A172 (cell line): ENCODE results near the gene WTAP. TPM values are rescaled to one million over a fixed set of nuclear protein-coding genes. Genes with fewer than 3 reads are reported as not detected.
"Not testable (repeated sequence)": the region's sequence is repeated elsewhere in the genome, so short reads cannot be mapped to it uniquely, and the experiment has no call there.

Experiments
- DNase-seq: peaks from one replicate; pipeline ENCODE4 v3.0.0-alpha.2; 2015; ENCODE audit warnings: low spot score
- total RNA-seq: library from RNA; depleted of rRNA; stranded (reverse); fragments of >200 nt; shearing (Covaris generic); gene quantifications from 2 replicates; pipeline ENCODE4 v1.2.3, GENCODE V29; 2014

Gene WTAP
- total RNA-seq, 1 experiment from 2014 or later: 115 TPM

DNA sequence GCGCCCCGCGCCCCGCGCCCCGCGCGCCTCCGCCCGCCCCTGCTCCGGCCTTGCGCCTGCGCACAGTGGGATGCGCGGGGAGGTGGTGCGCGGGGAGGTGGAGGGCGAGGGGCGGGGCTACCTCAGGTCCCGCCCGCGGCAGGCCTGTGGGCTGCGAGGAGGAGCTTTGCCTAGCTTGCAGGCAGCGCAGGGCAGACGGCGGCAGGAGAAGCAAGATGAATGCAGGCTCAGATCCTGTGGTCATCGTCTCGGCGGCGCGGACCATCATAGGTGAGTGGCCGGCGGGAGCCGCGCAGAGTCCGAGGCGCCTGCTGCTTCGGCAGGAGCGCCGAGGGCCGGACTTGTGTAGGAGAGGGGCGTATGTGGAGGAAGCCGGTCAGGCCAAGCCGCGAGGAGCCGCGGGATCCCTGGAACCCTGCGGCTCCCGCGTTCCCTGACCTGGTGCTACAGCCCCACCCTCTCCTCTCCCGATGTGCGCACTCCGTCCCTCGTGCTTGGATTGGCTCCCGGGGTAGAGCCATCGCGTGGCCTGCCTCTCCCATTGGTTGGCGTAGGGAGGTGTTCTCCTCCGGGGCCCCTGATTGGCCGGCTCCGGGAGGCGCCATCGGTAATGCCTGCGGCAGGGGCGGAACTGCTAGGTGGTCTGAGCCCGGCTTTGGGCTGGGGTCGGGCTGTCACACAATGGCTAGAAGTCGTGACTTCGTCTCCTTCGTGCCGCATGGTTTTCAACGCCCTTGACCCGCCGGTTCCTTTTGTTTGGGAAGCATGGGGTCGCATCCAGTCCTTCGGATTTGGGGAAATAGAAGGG is 34.8 kb downstream of the WTAP start, which contains the start of gene ACAT2:
TSS of gene ACAT2 (plus strand) at position 173 of the 808 bp plus-strand sequence. CDS start at position 216, 43 bp downstream.
- DNase-seq: peak; percentile 87

DNA sequence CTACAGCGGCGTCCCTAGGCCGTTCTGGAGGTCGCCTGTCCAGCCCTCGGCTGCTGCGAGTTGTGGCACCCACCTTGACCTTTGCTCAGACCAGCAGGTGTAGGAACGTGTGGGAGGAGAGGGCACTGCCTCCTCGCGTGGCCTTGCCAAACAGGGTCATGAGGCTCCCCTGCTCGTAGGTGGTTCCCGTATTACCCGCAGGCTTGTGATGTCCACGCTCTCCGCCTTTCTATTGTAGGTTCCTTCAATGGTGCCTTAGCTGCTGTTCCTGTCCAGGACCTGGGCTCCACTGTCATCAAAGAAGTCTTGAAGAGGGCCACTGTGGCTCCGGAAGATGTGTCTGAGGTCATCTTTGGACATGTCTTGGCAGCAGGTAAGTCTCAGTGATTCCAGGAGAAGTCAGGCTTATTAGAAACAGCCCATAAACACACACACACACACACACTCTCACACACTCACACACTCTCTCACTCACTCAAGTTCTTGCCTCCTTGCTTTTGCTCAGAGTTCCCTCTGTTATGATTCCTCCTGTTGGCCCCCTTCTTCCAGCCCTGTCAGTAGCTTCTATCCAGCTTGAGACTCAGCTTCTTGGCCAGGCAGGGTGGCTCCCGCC is 35.5 kb downstream of the WTAP start:
- no peak for DNase-seq

GRCh38 chr6:159766906-159767305 is 39.6 kb downstream of the WTAP start:
- no peak for DNase-seq

GRCh38 chr6:159769470-159769869 is 42.2 kb downstream of the WTAP start:
- no peak for DNase-seq

DNA sequence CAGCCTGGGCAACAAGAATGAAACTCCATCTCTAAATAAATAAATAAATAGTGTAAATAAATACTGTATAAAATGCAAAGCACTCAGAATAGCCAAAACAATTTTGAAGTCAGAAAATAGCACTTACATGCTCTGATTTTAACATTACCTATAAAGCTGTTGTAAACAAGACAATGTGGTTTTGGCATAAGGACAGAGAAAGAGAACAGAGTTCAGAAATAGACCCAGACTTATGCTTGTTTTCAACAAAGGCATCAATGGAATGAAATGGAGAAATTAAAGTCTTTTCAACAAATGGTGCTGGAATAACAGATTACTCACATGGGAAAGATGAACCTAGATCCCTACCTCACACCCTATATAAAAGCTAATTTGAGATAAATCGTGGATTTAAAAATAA is 44.9 kb downstream of the WTAP start:
- DNase-seq: no peak

DNA sequence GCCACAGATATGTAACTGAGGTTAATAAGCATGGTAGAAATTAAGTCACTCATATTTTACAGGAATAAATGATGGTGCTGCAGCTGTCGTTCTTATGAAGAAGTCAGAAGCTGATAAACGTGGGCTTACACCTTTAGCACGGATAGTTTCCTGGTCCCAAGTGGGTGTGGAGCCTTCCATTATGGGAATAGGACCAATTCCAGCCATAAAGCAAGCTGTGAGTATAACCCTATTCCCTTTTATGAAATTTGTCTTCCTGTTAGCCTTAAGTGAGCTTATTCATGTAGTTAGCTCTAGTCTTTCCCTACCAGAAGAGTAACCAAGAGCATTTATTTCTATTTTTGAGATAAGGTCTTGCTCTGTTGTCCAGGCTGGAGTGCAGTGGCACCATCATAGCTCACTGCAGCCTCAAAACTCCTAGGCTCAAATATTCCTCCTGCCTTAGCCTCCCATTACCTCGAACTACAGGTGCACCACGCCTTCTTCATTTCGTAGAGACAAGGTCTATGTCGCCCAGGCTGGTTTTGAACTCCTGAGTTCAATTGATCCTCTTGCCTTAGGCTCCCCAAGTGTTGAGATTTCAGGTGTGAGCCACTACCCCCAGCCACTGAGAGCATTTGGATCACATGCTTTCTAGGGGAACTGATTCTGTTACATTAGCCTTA is 50.1 kb downstream of the WTAP start:
- DNase-seq: no peak

DNA sequence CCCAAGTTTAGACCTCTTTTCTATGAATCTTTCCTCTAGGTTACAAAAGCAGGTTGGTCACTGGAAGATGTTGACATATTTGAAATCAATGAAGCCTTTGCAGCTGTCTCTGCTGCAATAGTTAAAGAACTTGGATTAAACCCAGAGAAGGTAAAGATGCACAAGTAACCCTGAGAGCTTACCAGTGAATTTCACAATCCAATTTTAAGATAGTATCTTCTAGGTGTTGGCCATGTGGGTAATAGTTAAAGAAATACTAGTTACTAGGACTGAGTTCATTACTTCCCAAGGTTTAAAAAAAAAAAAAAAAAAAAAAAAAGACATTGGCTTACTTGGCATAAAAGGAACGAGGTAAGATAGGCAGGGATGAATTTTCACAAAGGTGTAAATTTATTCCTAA is 50.8 kb downstream of the WTAP start:
- DNase-seq: no peak

- no peak for DNase-seq
Observed at GRCh38 chr6:159778542-159779103, 51.3 kb downstream of the WTAP start.

DNA sequence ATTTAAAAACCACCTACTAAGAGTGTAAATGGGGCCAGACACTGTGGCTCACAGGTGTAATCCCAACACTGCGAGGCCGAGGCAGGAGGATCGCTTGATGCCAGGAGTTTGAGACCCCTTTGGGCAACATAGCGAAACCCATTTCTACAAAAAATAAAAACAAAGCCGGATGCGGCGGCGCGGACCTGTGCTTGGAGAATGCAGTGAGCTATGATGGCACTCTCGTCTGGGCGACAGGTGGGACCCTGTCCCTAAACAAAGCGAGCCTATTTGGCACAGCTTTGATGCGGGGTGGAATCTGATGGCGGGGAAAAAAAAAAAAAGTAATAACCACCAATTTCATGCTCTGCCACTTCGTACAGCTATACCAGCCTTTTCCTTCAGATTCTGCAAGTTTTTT is 61.0 kb downstream of the WTAP start:
- DNase-seq: no peak

DNA sequence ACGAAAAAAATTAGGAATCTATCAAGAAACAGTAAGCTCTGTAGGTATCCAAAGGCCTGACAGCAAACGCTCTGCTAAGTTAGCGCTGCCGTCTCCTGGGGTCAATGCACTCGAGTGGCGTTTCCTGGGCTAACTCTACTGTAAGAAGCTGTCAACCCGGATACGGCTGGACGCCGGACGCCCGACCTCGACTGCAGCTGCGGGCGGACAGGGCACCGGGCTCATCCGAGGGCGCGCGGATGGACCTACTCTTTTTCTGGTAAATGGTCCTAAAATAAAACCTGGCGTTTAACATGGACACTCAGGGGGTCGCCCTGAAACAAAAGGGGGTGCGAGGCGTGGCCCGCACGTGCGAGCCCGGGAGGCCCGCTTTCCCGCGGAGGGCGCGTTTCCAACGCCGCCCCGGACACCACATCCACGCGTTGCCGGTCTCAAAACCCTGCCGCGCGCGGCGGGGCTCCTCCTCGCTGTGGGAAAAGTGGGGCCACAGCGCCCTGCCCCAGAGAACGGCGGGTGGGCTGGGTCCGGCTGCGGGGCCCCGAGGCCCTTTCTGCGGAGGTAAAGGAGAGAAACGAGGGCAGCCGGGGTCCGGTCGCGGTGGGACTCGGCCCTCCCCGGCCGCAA is 61.6 kb downstream of the WTAP start:
- peak; percentile 22 for DNase-seq

DNA sequence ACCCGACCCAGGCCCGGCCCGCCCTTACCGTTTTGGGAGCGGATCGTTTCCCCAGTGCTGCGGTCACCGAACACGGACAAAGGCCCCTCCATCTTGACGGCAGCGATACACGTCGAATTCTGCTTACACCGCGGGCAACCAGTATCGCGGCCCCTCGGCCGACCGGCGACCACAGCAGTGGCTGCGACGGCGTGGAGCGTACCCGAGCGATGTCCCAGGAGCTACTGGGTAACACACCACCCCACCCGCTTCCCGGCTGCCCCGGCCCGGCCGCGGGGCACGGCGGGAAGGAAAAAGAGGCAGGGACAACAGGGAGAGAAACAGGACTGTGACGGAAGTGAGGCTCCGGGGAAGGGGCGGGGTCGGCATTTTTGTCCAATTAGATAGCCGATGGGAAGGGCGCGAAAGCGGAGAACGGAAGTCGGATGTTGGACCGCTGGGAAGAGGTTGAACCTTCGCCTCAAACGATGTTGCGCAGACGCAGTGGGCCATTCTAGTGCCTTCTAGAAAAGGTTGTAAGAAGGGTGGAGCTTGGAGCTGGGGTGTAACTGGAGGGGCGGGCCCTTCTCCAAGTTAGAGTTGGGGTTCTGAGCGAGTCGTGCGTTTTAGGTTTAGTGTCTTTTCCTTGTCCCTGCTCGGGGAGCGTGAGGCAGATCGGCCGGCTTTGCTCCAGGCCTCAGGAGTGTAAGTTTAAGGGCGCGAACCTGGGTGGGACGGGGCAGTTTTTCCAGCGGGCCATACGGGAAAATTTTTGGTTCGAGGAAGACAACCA is 62.3 kb downstream of the WTAP start, which contains the start of gene TCP1:
TSS of gene TCP1 (minus strand) at position 226 of the 772 bp plus-strand sequence. CDS start at position 92, 134 bp downstream.
- peak; percentile 100 for DNase-seq

DNA sequence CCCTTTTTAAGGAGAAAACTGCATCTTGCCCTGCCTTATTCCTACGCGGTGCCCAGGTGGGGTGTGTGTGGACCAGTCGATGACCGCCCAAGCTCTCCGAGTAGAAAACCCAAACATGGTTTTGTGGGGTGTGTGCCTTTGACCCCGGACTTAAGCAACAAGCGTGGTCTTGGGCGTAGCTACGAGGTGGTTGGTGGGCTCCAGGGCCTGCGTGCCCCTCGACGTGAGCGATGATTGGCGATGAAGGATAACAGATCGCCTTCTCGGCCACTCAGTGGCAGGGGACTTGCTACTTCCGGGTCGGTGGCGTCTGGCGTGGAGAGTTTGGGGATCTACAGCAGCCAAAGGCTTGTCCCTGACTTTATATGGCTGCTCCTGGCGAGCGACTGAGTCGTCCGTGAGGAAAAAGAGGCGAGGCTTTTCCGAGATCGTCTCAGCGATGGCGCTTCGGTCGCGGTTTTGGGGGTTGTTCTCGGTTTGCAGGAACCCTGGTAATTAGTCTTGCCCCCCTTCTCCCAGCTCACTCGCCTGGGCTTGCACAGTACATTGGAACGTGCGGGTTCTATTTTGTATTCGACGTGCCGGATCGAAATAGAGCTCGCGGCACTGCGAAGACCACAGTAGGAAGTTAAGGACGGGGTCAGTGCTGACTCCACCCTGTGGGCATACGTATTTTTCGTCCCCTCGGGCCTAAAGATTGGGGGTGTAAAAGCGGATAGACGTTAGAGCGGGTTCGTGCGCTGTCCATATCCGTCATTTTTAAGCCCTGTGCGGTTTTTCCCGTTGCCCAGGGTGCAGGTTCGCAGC is 63.0 kb downstream of the WTAP start, which contains the start of gene MRPL18:
TSS of gene MRPL18 (plus strand) at position 319 of the 807 bp plus-strand sequence. CDS start at position 440, 121 bp downstream.
- DNase-seq: peak; percentile 94

DNA sequence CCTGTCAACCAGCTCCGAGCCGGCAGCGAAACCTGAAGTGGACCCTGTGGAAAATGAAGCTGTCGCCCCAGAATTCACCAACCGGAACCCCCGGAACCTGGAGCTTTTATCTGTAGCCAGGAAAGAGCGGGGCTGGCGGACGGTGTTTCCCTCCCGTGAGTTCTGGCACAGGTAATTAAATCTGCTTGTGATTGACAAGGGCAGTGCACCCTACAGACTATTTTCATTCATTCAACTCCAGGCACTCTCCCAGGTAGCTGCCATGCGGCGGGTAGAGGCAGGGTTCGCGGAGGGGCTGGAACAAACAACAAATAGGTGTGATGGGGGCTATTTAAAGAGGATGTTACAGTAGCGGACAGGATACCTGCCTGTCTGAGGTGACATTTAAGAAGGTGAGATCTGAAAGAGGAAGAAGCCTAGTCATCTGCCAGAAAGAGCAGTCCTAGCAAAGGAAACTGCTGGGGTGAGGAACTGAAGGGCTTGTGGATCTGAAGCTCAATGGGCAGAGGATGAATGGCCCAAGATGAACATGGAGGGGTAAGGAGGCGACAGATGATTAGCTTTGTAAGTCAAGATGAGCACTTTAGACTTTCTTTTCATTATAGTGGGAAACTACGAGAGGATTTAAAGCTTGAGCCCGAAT is 63.8 kb downstream of the WTAP start:
- no peak for DNase-seq

DNA sequence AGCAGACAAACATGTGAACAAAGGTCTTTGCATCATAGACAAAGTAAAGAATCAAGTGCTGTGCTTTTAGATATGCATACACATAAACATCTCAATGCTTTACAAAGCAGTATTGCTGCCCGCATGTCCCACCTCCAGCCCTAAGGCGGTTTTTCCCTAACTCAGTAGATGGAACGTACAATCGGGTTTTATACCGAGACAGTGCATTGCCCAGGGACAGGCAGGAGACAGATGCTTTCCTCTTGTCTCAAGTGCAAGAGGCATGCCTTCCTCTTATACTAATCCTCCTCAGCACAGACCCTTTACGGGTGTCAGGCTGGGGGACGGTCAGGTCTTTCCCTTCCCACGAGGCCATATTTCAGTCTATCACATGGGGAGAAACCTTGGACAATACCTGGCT is 67.7 kb downstream of the WTAP start:
- DNase-seq: not testable (repeated sequence)

DNA sequence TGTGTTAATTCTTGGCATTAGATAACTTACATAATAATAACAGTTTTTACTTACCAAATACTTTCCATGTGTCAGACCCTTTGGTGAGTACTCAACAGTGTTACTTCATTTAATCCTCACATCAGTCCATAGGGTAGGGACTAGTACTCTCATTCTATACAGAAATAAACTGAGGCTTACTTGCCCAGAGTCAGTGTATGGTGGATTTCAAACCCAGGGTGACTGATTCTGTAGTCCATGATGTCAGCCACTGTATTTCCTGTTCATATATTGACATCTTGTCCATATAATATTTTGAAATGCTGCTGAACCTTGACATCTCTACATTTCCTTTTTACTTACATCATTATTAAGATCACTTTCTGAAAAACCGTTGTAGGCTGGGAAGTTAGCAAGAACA is 70.2 kb downstream of the WTAP start:
- no peak for DNase-seq

- no peak for DNase-seq
Observed at GRCh38 chr6:159800141-159800865, 73.0 kb downstream of the WTAP start, which contains the start of gene PNLDC1. PNLDC1 (plus strand) TSS chr6:159800276; CDS start chr6:159800308, 32 bp downstream.

DNA sequence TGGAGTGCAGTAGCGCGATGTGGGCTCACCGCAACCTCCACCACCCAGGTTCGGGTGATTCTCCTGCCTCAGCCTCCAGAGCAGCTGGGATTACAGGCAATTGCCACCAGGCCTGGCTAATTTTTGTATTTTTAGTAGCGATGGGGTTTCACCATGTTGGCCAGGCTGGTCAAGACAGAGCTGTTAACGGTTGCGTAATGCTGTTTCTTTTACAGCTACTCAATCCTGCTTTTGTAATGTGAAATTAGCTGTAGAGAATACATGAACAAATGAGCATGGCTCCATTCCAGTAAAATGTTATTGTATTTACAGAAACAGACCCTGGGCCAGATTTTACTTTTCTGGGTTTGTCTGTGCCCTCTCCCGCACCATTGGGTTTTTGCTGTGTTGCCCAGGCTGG is 74.6 kb downstream of the WTAP start:
- no peak for DNase-seq

DNA sequence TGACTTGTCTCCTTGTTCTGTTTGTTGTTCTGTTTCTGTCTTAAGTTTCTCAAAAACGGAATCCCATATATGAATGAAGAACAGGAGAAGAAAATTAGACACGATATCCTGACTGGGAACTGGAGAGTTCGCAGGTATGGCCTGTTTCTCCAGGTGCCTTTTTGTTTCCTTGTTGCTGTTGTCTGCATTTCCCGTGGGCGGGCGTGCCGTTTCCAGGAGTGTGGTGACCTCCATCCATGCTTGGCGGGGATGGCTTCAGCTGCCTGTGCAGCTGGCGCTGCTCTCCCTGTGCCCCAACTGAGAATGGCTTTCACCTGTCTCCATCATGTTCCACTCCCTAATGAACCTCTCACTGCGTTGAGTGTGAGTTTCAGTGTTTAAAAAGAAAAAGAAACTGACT is 77.2 kb downstream of the WTAP start:
- no peak for DNase-seq
